Tibial artery (tissue), 4 donors: Measurements from ENCODE around the gene VMAC.

Experiments used
- DNase-seq, 2 donors: peaks; one replicate each; pipeline ENCODE4 v3.0.0-alpha.2; 2019
- H3K27ac ChIP-seq, 2 donors: fragments of 200-600 bp; sonication (generic) in 1 of 2; 1 replicate in 1 of 2; 2 replicates in 1 of 2; pipeline ENCODE4 v1.5.1; 2018 to 2019; ENCODE audit warnings: mild to moderate bottlenecking in 1 of 2
- H3K27me3 ChIP-seq, 2 donors: fragments of 200-600 bp; sonication (generic) in 1 of 2; one replicate each; pipeline versions ENCODE4 v1.5.1 to v1.6.0; 2016 to 2019
- H3K36me3 ChIP-seq, 3 donors: fragments of 200-600 bp; sonication (generic) in 2 of 3; one replicate each; pipeline ENCODE4 v1.5.1; 2016 to 2019; ENCODE audit warnings: mild to moderate bottlenecking in 2 of 3
- H3K4me1 ChIP-seq, 4 donors: fragments of 200-600 bp; sonication (generic) in 2 of 4; 1 replicate in 3 of 4; 2 replicates in 1 of 4; pipeline ENCODE4 v1.5.1; 2016 to 2019
- H3K4me3 ChIP-seq, 2 donors: fragments of 200-600 bp; sonication (generic) in 1 of 2; 1 replicate in 1 of 2; 2 replicates in 1 of 2; pipeline ENCODE4 v1.5.1; 2018 to 2019; ENCODE audit warnings: mild to moderate bottlenecking in 2 of 2
- H3K9me3 ChIP-seq, 3 donors: fragments of 200-600 bp; sonication (generic) in 1 of 3; one replicate each; pipeline ENCODE4 v1.5.1; 2016 to 2019
- CTCF ChIP-seq, 2 experiments: fragments of 200-600 bp in 1 of 2; fragments of 450-650 bp in 1 of 2; IDR thresholded peaks; one replicate each; pipeline ENCODE4 v1.5.1; 2017 to 2019; ENCODE audit warnings: antibody characterized with exemption in 2 of 2, mild to moderate bottlenecking in 1 of 2, moderate library complexity in 1 of 2
- intact Hi-C: fragments of 100-400 bp; cut with DNase I; formaldehyde crosslinking; loops from one replicate; pipeline ENCODE4 v1.15.0; 2023; ENCODE audit warnings: low total_unique reads

VMAC gene

GRCh38 chr19:5921516-5922160 lies 17.0 kb downstream of the VMAC start:
- no peak for TF ChIP-seq CTCF (IDR thresholded peaks at IDR 0.05)
- H3K36me3 ChIP-seq = peaks cover 82 to 100% (median 88%) of the 10 kb centered on the region in 3 donors
- DNase-seq = no peak
- peaks cover 0 to 9% (median 8%) of the 10 kb centered on the region in 4 donors for H3K4me1 ChIP-seq
- no peaks in the 10 kb centered on the region for H3K9me3 ChIP-seq
- no peak overlapping the region for H3K27ac ChIP-seq
- intact Hi-C loops = no loop called here
- no peak overlapping the region for H3K4me3 ChIP-seq
- H3K27me3 ChIP-seq = no peaks in the 10 kb centered on the region

GRCh38 chr19:5922161-5922545 lies 17.5 kb downstream of the VMAC start:
- TF ChIP-seq CTCF (IDR thresholded peaks at IDR 0.05) = no peak
- H3K4me1 ChIP-seq = peaks cover 0 to 14% (median 13%) of the 10 kb centered on the region in 4 donors
- H3K27me3 ChIP-seq = no peaks in the 10 kb centered on the region
- no peak for DNase-seq
- intact Hi-C loops = no loop called here
- no peak overlapping the region for H3K27ac ChIP-seq
- no peak overlapping the region for H3K4me3 ChIP-seq
- no peaks in the 10 kb centered on the region for H3K9me3 ChIP-seq
- H3K36me3 ChIP-seq = peaks cover 77 to 100% (median 83%) of the 10 kb centered on the region in 3 donors

- TF ChIP-seq CTCF (IDR thresholded peaks at IDR 0.05) = no peak
- Histone ChIP-seq H3K36me3 (peaks cover 69 to 100% (median 83%) of the 10 kb centered on the region in 3 donors), H3K27ac (no peak overlapping the region), H3K4me1 (peaks cover 0 to 21% (median 20%) of the 10 kb centered on the region in 4 donors), H3K27me3 (no peaks in the 10 kb centered on the region), H3K4me3 (no peak overlapping the region), H3K9me3 (no peaks in the 10 kb centered on the region)
- intact Hi-C loops = no loop called here
- no peak for DNase-seq
Observed at GRCh38 chr19:5923356-5923755, 18.7 kb downstream of the VMAC start.

- intact Hi-C loops = no loop called here
- Histone ChIP-seq H3K4me1 (peaks cover 0 to 21% (median 20%) of the 10 kb centered on the region in 4 donors), H3K27ac (peak overlapping the region; percentile 68 to 75), H3K4me3 (no peak overlapping the region), H3K9me3 (no peaks in the 10 kb centered on the region), H3K27me3 (no peaks in the 10 kb centered on the region), H3K36me3 (peaks cover 67 to 100% (median 85%) of the 10 kb centered on the region in 3 donors)
- no peak for TF ChIP-seq CTCF (IDR thresholded peaks at IDR 0.05)
- DNase-seq = no peak
Observed at GRCh38 chr19:5925830-5926427, 21.3 kb downstream of the VMAC start.

GRCh38 chr19:5926641-5927440 lies 22.2 kb downstream of the VMAC start:
- intact Hi-C loops = no loop called here
- peak overlapping the region; percentile 68 to 75 for H3K27ac ChIP-seq
- peaks cover 0 to 21% (median 20%) of the 10 kb centered on the region in 4 donors for H3K4me1 ChIP-seq
- peak; percentile 76 to 81 for DNase-seq
- TF ChIP-seq CTCF (IDR thresholded peaks at IDR 0.05) = no peak
- peaks cover 68 to 100% (median 85%) of the 10 kb centered on the region in 3 donors for H3K36me3 ChIP-seq
- no peaks in the 10 kb centered on the region for H3K9me3 ChIP-seq
- H3K27me3 ChIP-seq = no peaks in the 10 kb centered on the region
- no peak overlapping the region for H3K4me3 ChIP-seq
